Stimulated activated CD8-positive, alpha-beta memory T cell treated with anti-CD3 and anti-CD28 coated beads, Interleukin-7, amount 100 ng/mL, for 1 hour (primary cell): ENCODE measurements around the gene NINL.
"Not testable (repeated sequence)": the region's sequence is repeated elsewhere in the genome, so short reads cannot be mapped to it uniquely, and the experiment has no call there.

Source experiments
- DNase-seq, 2 donors: peaks; one replicate each; pipeline ENCODE4 v3.0.0-alpha.2; 2020; ENCODE audit warnings: low read depth in 2 of 2

NINL gene

GRCh38 chr20:25484224-25484846, 101.0 kb downstream of the NINL start:
- DNase-seq, result no peak

GRCh38 chr20:25483431-25484132, 101.7 kb downstream of the NINL start:
- DNase-seq, result no peak

- DNase-seq, result no peak
These were observed 103.4 kb downstream of the NINL start for GRCh38 chr20:25481918-25482253.

DNA sequence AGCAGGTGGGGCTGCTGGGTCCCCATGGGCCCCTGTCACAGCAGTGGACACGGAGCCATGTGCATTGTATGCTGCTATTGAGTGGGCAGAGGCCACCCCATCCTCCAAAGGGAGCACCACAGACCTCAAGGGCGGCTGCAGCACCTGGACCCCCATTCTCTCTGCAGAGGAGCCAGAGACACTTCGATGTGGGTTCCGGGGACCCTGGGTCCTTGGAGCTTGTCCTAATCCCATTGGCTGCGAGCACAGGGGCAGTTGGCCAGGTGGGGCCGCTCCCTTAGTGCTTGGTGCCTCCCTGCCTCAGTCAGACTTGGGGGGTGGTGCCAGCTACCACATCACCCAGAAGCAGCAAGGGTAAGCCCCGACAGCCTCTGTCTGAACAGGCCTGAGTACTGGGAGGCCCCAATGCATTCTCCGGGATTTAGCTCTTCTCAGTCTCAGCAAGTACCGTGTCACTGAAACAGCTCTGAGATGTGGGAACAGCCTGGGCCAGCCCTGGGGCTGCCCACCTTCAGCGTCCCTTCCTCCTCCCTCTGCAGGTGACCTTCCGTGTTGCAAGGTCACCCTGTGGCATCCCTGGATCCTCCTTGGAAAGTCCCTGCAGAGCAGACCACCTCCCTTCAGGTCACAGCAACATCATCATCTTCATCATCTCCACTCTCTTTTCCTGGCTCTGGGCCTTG, 104.0 kb downstream of the NINL start:
- DNase-seq, result no peak

DNA sequence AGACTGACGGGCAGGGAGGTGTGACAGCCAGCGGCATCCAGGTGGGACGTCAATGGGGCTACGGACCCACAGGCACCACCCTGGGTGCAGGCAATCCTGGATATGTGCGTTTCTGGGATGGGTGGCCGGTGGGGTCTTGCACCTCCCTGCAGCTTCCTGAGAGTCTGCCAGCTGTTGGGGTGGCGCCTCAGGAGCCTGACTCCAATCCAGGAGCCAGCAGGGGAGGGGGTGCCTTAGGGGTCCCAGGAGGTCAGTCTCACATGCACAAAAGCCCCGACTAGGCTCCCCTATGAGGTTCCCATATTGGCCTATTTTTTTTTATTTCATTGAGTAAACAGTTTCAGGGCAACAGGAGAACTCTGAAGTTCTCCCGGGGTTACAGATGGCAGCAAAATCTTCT, 104.5 kb downstream of the NINL start:
- no peak for DNase-seq

- DNase-seq, result no peak
These were observed 105.2 kb downstream of the NINL start for GRCh38 chr20:25480156-25480555.

GRCh38 chr20:25479638-25480037, 105.7 kb downstream of the NINL start:
- DNase-seq, result no peak

DNA sequence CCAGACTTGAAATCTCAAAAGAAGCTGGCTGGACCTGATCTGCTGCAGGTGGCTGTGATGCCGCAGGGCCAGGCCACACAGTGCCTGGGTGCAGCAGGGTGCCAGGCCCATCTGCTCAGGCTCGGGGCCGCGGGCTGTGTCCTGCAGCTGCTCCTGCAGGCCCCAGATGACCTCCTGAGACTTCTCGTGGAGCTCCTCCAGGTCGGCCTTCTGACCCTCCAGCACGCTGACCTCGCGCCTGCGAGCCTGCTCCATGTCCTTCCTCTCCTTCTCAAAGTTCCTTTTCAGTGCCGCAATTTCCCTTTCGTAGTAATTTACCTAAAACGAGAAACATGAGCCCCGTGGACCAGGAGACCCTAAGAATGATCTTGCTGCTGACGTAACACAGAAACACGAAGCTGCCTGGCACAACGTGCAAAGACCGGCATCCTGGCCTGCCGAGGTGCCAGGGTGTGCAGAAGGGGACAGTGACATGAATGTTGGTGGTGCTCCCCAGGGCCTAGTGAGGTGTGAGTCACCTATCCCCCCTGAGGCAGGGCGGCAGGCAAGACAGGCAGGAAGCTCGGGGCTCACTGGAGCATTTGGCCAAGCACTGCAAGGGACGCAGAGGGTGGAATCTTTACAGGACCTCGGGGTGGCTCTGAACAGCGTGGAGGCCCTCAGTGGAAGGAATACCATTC, 106.3 kb downstream of the NINL start:
- DNase-seq, result no peak

DNA sequence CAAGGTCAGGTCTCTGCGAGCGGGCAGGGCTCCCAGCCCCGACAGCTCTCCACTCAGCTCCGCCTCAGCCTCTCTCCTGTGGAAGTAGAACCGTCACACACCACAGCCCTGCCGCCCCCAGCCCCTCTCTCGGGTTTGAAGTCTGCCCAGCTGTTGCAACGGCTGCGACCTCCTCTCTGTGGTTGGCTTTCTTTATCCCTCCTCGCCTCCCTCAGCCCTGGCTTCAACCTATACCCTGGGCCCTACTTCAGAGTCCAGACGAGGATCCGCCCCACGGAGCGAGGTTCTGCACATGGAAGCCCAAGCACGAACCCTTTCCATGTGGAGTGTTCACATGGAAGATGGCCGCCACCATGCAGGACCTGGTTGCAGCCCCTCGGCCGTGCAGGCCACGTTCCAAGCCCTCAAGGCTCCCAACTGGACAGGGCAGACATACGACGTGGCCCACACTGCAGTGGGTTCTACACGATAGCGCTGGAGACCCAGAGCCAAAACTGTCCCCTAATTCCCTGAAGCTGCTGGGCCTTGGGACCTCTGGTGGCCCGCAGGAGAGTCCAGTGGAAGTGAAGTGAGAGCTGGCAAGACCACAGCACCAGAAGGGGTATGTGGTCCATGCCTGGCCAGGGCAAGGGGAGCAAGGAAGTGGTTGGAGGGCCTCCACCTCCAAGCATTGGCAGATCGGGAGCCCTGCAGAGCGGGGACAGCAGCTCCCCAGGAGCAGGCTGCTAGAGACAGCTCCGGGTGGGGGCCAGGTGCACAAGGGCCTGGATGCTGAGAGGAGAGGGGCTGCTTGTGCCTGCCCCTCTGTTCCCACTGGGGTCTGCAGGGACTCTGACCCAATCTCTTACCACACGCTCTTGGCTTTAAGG, 108.1 kb downstream of the NINL start:
- no peak for DNase-seq

GRCh38 chr20:25476106-25477013, 109.0 kb downstream of the NINL start:
- DNase-seq, result no peak

- DNase-seq, result not testable (repeated sequence)
These were observed 112.0 kb downstream of the NINL start for GRCh38 chr20:25473297-25473696.

DNA sequence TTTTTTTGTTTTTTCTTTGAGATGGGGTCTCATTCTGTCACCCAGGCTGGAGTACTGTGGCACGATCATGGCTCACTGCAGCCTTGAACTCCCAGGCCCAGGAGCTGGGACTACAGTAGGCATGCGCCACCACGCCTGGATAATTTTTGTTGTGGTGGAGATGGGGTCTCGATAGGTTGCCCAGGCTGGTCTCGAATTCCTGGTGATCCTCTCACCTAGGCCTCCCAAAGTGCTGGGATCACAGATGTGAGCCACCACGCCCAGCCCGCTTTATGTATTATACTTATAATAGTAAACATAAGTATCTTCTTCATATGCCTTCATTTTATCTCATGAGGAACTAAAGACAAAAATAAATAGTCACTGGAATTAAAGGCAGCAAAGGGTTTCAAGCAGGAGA, 114.3 kb downstream of the NINL start:
- DNase-seq, result no peak

- no peak for DNase-seq
These were observed 115.3 kb downstream of the NINL start for GRCh38 chr20:25470045-25470444.

DNA sequence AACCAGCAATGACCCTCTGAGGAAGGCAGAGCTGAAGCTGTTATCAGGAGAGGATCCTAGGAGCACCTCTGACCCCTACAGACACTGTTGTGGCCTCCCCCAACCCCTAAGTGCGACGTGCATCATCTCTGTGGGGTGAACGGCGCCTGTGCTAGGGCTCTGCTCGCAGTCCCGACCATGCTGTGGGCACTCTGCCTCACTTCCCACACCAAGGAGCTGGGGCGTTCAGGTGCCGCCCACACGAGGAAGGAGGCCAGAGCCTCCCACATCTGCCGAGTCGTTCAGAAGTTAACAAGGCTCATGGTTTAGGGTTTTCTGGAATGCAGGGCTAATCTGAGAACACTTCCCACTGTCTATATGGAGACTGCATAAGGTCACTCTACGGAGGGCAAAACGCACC, 115.8 kb downstream of the NINL start:
- DNase-seq, result no peak

GRCh38 chr20:25468126-25469075, 116.9 kb downstream of the NINL start:
- no peak for DNase-seq

DNA sequence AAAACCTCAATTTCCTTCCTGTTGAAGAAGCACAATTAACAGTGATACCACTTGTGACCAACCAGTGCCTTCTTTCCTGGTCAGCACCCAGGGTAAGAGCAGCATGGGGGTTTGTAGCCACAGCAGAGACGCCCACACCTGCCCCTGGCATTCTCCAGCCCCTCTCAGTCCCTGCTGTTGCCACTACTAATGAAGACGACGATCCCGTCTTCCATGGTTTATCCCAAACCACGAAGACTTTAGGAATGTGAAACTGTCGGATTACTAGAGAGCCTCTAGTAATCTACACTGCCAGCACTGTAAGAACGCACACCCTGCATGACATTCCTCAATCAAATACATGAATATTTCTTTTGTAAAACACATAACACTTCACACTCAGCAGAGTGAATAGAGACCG, 117.9 kb downstream of the NINL start:
- DNase-seq, result no peak

DNA sequence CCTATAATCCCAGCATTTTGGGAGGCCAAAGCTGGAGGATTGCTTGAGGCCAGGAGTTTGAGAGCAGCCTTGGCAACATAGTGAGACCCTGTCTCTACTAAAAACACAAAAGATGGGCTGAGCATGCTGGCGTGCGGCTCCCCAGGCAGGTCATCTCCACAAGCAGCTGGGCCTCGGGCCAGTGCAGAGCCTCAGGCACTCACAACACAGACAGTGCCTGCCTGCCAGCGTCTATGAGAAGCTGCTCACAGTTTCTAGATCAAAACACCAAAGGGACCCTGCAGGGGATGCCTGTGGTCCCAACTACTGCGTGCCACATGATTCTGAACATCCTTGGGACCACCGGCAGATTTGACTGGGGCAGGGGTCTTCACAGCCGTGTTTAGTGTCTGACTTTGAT, 118.5 kb downstream of the NINL start:
- DNase-seq, result no peak

GRCh38 chr20:25465243-25466135, 119.8 kb downstream of the NINL start:
- DNase-seq, result no peak
